Activated CD4-positive, alpha-beta T cell treated with anti-CD3 and anti-CD28 coated beads for 4 hours (primary cell): ENCODE measurements around the gene NCR3LG1.

Experiments
- DNase-seq, 2 donors: peaks; one replicate each; pipeline ENCODE4 v3.0.0-alpha.2; 2020

Gene NCR3LG1

DNA sequence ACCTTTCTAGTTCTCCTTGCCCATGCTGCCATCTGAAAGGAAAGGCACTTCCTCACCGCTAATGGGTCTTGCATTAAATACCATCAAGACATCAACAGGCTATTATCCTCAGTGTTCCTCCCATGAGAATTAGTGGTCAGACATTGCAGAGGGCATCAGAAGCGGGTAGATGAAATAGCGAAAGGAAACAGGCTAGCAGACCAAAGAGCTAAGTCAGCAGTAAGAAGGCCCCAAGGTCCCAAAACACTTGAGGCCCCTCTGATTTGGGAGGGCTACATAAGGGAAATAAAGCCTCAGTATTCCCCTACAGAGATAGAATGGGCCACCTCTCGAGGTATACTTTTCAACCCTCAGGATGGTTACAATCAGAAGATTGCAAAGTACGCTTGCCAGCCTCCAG, 23.9 kb downstream of the NCR3LG1 start:
- no peak for DNase-seq

DNA sequence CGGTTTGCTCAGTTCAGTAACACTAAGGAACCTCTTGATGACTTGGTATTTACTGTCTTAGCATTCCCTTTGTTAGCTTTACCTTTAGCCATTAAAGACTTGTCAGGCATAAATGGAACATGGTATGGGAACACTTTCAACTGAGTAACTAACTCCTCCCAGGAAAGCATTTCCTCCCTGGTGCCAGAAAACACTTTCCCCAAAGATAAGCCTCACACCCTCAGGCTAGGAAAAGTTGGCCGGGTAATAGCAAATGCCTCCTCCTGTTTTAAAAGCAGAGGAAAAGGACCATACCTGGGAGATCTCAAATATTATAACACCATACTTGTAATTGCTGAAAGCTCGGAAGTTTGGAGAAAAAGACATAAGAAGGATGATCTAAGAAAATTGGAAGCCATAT, 24.9 kb downstream of the NCR3LG1 start:
- no peak for DNase-seq

- no peak for DNase-seq
These were observed 27.1 kb downstream of the NCR3LG1 start for GRCh38 chr11:17378655-17379054.

- DNase-seq: no peak
These were observed 28.0 kb downstream of the NCR3LG1 start for GRCh38 chr11:17379383-17380180.

GRCh38 chr11:17381156-17381555, 29.6 kb downstream of the NCR3LG1 start:
- DNase-seq: no peak

GRCh38 chr11:17382046-17382728, 30.6 kb downstream of the NCR3LG1 start:
- no peak for DNase-seq

DNA sequence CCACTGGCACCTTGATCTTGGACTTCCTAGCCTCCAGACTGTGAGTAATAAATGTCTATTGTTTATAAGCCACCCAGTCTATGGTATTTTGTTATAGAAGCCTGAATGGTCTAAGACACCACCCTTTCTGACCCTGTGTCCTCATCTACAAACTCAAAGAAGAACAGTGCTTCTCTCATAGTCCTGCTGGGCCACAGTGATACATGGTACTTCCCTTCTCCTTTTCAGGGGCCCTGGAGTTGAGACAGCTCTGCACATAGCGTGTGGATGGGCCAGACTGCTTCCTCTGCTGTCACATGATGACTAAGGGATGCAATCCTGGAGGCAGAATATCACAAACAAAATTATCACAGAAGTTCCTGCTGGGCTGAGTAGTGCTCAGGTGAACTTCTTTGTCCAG, 31.9 kb downstream of the NCR3LG1 start:
- DNase-seq: no peak

GRCh38 chr11:17384002-17384511, 32.5 kb downstream of the NCR3LG1 start:
- DNase-seq: peak; percentile 79

DNA sequence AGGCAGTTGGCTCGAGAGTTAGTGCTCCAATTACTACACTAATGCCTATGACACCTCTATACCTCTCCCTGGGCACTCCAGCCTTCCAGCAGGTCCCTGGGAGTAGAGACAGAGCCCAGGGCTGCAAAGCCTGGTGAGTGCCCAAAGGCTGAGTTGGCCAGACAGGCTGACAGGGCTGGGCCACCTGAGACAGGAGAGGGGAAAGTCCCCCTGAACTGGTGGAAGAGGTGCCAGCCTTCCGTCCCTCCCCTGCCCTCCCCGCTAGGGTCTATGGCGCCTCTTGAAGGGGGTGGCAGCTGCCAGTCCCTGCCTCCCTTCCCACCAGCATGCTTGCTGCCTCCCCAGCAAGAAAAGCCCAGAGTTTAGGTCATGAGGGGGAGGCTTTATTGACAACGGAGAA, 33.9 kb downstream of the NCR3LG1 start:
- no peak for DNase-seq

DNA sequence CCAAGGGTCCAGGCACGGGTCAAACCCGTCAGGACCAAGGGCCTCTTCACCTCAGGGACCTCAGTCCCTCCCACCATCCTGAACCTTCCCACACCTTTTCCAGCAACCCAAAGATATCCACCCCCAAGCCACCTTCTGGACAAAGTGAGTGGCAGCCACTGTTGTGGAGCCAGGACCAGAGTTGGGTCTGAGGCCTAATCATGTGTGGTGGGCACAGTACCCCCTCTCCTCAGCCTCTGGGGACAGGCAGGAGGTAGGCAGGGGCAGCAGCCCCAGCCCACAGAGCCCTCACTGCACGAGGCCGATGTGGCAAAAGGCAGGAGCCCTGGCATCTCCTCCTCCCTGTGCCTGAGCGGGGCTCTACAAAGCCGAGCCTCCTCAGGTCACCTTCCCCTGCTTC, 34.3 kb downstream of the NCR3LG1 start:
- no peak for DNase-seq

DNA sequence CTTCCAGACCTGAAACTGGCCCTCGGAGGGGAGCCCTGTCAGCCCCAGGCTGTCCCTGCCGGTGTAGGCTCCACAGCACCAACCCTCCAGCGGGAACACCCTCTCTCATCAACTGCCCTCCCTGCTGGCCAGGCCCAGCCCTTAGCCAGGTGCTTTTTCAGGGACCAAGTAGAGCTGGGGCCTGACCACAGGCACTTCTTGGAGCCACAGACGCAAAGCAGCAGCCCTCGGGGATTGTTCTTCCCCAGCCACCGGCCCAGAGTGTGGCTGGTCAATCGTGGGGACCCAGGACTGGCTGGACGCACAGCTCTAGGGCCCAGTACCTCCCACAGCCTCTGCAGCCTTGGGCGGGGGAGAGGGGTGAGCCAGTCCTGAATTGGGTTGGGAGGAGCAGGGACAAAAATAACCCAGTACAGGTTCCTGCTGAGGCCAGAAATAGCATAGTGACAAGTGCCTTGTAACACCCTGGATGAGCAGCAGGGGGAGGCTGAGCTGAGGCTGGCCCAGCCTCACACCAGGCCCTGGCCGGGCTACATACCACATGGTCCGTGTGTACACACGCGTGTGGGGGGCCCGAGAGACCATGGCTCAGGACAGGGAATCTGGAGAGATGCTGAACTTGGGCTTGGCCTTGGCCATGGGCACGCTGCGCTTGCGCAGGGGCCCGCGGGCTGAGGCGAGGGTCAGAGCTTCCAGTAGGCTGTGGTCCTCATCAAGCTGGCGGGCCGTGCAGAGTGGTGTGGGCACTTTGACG, 34.9 kb downstream of the NCR3LG1 start:
- DNase-seq: peak in 1 of 2 donors; percentile 26

DNA sequence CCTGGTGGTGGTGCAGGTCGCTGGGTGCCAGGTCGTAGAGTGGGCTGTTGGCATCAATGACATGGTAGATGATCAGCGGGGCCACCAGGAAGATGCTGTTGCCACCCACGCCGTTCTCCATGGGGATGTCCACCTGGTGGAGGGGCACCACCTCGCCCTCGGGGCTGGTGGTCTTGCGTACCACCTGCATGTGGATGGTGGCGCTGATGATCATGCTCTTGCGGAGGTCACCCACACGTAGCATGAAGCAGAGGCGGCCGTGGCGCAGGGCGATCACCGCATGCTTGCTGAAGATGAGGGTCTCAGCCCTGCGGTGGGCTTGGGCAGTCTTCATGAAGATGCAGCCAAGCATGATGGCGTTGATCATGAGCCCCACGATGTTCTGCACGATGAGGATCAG, 35.7 kb downstream of the NCR3LG1 start:
- DNase-seq: no peak

DNA sequence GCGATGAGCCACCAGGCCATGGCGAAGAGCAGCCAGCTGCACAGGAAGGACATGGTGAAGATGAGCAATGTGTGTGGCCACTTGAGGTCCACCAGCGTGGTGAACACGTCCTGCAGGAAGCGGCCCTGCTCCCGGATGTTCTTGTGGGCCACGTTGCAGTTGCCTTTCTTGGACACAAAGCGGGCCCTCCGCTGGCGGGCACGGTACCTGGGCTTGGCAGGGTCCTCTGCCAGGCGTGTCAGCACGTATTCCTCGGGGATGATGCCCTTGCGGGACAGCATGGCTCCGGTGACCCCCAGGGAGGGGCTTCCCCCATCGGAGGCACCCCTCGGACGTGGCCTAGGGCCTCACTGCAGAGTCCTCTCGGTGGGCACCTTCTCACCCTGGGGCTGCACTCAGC, 36.2 kb downstream of the NCR3LG1 start:
- no peak for DNase-seq

GRCh38 chr11:17388609-17389210, 37.1 kb downstream of the NCR3LG1 start, which contains the start of gene KCNJ11:
KCNJ11 (minus strand) TSS chr11:17388659; CDS start chr11:17388091, 568 bp downstream.
- DNase-seq: peak in 1 of 2 donors; percentile 16

GRCh38 chr11:17389211-17389956, 37.8 kb downstream of the NCR3LG1 start:
- peak; percentile 81 to 86 for DNase-seq

DNA sequence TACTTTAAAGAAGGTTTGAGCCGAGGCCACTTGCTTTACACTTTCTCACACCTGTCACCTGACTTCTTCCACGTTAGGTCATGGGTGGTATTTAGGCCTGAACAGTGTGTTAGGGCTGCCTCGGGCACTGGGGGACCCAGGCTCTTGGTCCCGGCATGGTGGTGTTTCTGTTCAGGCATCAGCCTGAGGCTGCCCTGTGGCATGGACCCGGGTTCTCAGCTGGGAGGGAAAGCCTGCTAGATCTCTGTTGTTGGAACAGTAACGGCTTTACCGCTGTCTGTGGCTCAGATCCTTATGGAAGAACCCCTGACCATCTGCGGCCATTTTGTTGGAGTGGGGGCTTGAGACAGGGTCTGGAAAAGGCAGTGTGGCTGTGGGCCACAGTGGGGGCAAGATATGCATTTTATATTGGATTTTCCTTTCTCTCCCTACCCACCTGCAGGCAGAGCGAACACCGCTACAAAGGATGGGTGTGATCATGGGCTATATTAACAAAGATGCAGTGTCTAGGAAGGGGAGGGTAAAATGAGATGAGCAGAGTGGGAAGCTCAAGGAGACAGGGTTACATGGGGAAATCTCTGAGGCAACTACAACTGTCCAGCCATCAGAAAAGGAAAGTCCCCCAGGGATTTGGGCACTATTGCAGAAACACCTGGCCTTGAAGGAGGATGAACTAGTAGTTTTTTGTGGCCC, 38.5 kb downstream of the NCR3LG1 start:
- no peak for DNase-seq

DNA sequence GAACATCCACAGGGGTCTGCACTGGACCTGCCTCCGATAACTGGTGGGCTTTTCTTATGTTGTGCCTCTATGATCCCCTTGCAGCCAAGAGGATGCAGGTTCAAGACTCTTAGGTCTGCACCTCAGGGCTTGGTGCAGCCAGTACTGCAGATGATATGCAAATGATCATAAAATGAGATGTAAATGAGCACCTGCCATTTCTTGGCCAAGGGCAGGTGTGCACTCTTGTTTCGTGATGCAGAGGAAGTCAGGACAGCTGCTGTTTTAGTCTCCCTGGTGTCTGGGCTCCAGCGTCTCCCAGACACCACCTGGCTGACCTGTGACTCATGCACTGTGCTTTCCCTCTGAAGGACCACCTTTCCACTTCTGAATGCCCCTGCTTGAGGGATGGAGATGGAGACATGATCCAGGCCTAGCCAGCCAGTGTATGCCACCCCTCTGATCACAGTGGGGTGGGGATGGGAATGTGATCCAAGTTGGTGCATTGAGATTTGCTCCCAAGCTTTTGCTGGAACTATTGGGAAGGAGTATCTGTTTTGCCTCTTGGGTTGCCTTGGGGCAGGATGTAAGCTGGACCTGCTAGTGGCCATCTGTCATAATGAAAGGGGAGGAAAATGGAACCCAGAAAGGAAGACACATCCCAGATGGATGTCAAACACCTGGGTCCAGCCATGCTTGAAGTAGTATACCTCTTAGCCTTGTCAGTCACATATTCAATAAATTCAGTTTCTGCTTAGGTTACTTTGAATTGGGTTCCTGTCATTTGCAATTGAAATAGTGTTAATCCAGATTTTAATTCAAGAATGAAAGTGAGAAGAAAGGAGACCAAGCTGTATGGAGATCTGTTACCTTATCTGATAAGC, 40.1 kb downstream of the NCR3LG1 start:
- no peak for DNase-seq

DNA sequence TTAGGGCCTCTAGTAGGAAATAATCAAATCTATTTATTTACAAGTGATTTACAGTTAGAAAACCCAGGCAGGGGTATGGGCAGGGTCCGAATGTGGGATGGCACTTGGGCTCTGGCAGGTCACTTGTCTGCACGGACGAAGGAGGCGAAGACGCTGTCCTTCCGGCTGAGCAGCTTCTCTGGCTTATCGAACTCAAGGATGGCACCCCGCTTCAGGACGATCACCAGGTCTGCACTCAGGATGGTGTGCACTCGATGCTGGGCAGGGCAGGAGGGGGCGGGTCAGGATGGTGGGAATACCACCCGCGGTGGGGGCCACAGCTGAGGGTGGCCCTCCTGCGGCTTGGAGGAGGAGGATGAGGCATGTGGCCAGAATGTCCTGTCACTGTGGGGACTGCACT, 41.3 kb downstream of the NCR3LG1 start:
- DNase-seq: no peak

- DNase-seq: no peak
These were observed 41.9 kb downstream of the NCR3LG1 start for GRCh38 chr11:17393472-17393871.

- no peak for DNase-seq
These were observed 43.3 kb downstream of the NCR3LG1 start for GRCh38 chr11:17394743-17395390.
